Activated gamma-delta T cell treated with Interleukin-2 at 50 U/mL for 16 hours (primary cell): ENCODE results near the gene TRIM21.
"Not testable (repeated sequence)": the region's sequence is repeated elsewhere in the genome, so short reads cannot be mapped to it uniquely, and the experiment has no call there.

Experiments
- DNase-seq: peaks from one replicate; pipeline ENCODE4 v3.0.0-alpha.2; 2020

The TRIM21 gene

DNA sequence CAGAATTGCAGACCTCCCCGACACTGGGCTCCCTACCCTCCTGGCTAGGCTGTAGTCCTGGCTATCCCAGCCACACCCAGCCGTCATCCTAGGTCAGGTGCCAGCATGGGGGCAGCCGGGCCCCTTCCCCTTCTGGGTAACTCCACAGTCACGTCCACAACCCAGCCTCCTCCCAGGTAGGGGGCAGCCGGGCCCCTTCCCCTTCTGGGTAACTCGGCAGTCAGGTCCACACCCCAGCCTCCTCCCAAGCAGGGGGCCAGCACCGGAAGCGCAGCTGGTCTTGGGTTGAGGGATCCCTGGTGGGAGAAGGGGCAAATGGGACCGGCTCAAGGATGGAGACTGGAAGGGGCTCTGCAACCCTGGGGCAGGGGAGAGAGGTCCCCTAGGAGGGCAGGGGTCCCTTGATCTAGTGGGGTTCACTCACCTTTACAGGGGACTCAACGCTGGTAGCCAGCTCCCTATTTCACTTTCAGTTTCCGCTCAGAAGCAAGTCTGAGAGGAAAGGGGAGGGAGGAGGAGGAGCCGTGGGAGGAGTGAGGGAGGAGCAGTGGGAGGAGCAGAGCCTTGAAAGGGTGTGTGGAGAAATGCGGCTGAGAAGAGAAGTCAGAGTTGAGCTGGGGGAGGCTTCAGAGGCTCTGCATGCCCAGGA is at the start of gene TRIM21:
Gene TRIM21, minus strand, starts transcription at position 494 of the 649 bp plus-strand sequence. CDS start 3,293 bp downstream, outside the sequence.
- DNase-seq: peak; percentile 84

DNA sequence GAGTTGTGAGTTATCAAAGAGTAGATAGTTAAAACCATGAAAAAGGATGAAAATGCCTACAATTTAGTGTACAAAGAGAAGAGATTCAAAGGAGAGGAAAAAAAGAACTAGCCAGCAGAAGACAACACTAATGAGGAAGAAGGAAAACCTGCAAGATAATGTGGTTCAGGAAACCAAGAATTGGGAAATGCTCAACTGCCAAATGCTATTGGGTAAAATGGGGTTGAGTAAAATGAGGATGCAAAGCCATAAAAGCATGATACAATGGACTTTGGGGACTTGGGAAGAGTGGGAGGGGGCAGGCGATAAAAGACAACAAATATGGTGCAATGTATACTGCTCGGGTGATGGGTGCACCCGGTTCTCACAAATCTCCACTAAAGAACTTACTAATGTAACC is 48.0 kb upstream of the TRIM21 start:
- DNase-seq: no peak

GRCh38 chr11:4436411-4436810 is 42.9 kb upstream of the TRIM21 start:
- DNase-seq: no peak

DNA sequence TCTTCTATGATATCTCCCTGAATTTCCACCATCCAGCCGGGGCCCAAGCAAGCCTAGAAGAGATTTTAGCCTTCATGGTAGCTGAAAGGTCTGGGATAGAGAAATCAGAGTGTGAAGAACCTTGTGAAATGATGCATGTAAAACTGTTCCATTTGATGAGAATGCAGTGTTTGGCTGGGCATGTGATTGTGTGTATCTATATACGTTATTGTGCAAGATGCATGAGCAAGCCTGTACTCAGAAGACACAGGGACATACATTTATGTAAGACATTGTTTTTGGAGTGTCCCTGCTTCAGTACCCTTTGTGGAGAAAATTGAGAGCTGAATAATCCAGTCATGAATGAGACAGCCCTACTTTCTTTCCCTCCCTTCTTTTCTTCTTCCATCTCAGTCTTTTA is 40.4 kb upstream of the TRIM21 start:
- no peak for DNase-seq

DNA sequence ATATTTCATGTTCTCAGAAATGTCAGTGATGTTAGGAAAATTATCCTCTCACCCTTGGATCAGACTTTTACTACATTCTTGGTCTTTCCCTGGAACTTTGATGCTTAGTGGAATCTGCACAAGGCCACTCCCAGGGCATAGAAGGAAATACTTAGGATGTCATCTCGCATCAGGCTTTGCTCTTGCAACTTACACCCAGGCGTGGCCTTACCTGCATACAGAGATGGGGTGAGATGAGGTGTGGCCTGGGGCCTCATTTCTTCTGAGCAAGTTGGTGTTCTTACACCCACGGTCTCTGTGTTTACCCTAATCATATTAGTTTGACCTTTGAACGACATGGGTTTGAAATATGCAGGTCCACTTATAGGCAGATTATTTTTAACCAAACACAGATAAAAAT is 36.5 kb upstream of the TRIM21 start:
- no peak for DNase-seq

GRCh38 chr11:4418403-4418802 is 24.9 kb upstream of the TRIM21 start:
- DNase-seq: no peak

DNA sequence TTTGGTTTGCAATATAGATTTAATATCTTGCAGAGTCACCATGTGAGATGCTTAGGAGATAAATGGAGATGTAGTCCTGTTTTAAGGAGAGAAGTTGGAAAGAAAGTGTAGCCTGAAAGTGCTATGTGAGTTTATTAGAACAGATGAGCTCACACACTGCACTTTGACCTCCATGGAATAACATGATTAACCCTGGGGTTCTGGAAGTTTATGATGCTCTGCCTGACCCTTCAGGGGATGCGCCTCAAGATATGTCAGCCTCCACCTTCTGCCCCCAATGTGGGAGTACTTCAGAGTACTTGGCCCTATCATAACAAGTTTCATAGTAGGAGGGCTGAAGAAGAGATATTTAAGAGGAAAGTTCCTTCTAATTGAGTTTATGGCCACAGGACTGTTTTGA is 23.3 kb upstream of the TRIM21 start:
- DNase-seq: no peak

GRCh38 chr11:4416306-4416705 is 22.8 kb upstream of the TRIM21 start:
- no peak for DNase-seq

DNA sequence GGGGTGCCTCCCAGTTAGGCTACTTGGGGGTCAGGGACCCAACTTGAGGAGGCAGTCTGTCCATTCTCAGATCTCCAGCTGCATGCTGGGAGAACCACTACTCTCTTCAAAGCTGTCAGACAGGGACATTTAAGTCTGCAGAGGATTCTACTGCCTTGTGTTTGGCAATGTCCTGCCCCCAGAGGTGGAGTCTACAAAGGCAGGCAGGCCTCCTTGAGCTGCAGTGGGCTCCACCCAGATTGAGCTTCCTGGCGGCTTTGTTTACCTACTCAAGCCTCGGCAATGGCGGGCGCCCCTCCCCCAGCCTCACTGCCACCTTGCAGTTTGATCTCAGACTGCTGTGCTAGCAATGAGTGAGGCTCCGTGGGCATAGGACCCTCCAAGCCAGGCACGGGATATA is 12.7 kb upstream of the TRIM21 start:
- DNase-seq: not testable (repeated sequence)

GRCh38 chr11:4393858-4394223 is 339 bp upstream of the TRIM21 start:
- DNase-seq: no peak

DNA sequence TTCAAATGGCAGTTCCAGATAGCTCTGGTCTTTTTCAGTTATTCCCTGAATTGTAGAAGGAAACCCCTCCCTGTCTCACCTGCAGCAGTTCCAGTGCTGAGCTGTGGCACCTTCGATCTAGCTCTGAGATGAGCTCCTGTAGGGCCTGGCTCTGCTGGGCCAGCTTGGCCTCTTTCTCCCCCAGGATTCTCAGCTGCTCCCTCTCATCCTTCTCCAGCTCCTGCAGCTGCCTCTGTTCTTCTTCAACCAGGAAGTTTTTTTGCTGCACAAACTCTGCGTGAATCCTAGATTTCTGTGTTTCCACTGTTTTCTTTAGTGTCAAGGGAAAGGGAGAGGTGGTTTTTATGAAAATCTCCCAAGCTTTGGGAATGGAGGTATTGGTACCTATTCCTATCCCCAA is 5.3 kb downstream of the TRIM21 start:
- no peak for DNase-seq

- DNase-seq: no peak
Observed at GRCh38 chr11:4385978-4386740, 7.3 kb downstream of the TRIM21 start.

DNA sequence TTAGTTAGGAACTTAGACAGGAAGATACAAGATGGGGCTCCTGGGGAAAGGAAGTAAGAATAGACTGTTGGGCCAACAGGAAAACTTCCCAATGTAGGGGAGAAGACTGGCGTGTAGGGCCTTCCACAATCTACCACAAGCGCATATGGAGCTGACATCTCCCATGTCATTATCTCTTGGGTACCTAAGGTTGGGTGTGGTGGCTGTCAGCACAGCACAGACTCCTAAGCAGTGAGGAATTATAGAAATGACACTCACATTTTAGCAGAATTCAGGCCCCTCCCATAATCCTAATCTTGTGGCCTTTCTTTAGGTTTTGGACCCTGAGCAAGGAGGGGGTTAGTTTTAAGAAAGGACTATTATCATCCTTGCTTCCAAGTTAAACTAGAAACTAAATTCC is 11.6 kb downstream of the TRIM21 start:
- no peak for DNase-seq

DNA sequence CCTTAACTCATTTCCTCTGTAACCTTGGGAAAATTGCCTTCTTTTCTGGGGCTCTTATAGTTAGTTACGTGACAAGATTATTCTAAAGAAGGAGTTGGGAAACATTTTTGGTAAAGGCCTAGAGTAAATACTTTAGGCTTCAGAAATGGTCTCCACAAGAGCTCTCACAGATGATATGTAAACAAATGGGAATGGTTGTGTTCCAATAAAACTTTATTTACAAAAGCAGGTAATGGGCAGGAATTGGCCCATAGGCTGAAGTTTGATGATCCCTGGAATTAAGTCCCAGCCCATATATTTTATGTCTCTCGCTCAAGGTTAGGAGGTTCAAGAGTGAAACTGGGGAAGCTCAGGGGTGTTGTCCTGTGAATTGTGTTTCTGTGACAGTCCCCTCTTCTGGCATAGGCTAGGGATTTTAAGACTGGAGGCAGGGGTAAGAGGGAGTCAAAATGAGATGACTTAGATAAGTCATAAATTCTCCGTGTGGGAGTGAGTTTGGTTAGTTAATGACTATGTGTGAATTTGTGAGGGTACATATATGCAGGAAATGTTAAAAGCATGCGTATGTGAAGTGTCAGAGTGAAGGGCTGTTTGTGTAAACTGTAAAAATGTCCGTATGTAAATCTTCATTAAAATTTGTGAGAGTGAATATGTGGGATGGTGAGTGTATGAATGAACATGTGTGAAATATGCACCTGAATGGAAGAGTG is 17.9 kb downstream of the TRIM21 start:
- no peak for DNase-seq

DNA sequence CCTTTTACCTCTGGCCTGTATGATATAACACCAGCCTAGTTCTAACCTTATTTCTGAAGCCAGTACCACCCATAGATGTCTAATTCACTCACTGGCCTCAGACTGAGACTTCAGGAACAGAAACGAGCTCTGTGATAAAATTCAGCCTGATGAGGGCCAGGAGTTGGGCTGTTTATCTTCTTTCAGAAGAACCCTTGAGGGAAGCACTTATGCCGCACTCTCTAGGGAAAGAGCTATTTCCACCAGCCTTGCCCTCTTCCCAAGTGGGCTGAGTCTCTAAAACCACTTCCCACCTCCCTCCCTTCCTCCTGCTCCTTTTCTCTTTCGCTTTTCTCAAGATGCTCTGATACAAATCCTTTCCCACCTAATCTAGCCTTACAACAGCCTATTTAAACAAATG is 23.3 kb downstream of the TRIM21 start:
- DNase-seq: no peak

DNA sequence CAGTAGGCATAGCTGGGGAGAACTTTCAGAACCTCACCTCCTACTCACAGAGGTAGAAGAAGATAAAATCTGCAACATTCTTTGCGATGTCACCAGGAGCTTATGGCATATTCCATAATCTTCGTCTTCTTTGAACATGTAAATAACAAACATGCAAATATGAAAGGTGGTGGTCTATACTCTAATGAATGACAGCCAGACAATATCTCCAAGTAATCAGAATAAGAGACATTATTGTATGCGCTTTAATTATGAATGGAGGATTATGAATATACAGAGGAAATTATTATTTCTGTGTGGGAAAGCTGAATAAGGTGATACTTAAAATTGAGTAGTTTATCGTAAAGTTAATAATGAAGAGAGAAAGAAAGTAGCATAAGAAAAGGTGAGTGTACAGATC is 25.2 kb downstream of the TRIM21 start, which contains the start of gene OR52B4:
Gene OR52B4, minus strand, starts transcription at position 101 of the 400 bp plus-strand sequence. Its CDS starts 91 bp downstream, at position 10.
- no peak for DNase-seq

DNA sequence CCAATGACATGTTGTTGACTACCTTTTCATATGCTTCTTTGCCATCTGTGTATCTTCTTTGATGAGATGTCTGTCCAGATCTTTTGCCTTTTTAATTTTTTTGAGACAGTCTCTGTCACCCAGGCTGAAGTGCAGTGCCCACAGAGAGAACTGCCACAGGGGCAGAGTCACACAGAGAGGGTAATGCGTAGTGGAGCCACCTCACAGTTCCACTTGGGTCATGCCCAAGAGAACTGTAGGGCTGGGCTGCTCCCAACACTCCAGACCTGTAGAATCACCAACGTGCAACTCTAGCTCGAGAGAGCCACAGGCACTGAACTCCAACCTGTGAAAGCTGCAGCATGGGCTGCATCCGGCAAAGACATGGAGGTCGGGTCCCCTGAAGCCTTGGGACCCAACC is 45.4 kb downstream of the TRIM21 start:
- not testable (repeated sequence) for DNase-seq

DNA sequence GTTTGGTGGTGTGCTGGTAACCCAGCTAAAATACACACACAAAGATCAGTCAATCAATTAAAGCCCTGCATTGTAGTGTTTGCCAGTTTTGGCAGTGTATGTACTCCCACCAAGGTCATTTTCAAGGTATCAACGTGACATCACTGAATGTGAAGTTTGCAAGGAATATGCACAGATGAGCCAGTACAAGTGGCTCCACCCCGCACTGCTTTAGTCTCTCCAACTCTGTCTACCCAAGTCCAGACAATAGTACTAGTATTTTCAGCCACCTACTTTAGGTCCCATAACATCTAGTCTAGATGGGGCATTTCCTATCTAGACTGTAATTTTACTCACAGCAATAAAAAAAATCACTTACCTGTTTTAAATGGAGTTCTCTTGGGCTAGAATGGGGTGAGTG is 48.1 kb downstream of the TRIM21 start:
- DNase-seq: not testable (repeated sequence)
